Activated T-cell treated with anti-CD3 and anti-CD28 coated beads, Interleukin-2, amount 50 U/mL, for 4 hours (primary cell): ENCODE measurements around the gene FBXW8. TPM values are rescaled to one million over a fixed set of nuclear protein-coding genes. Genes with fewer than 3 reads are reported as not detected.
A peak's percentile ranks its signal among the peaks of the same experiment; 100 is the strongest.

Experiments
- ATAC-seq, 2 donors: fragments of 200-7000 bp; cut with Tn5 transposase; one replicate each; pipeline ENCODE4 v1.10.0; 2021
- DNase-seq: peaks from one replicate; pipeline ENCODE4 v3.0.0-alpha.2; 2020
- H3K27me3 Mint-ChIP-seq: one replicate; pipeline ENCODE4 v1.8.0; 2021; ENCODE audit warnings: low read depth, mixed read lengths
- H3K36me3 Mint-ChIP-seq: one replicate; pipeline ENCODE4 v1.8.0; 2022; ENCODE audit warnings: mixed read lengths; ENCODE audit not compliant: insufficient read depth
- H3K4me1 Mint-ChIP-seq: one replicate; pipeline ENCODE4 v1.8.0; 2021; ENCODE audit warnings: low read depth, mixed read lengths
- H3K4me3 Mint-ChIP-seq: one replicate; pipeline ENCODE4 v1.8.0; 2021; ENCODE audit warnings: mild to moderate bottlenecking, moderate library complexity, mixed read lengths
- H3K9me3 Mint-ChIP-seq: one replicate; pipeline ENCODE4 v1.8.0; 2021; ENCODE audit warnings: mixed read lengths
- total RNA-seq, 3 donors: library from RNA; stranded (reverse); gene quantifications; one replicate each; pipeline ENCODE4 v1.2.1, GENCODE V29; 2021

The FBXW8 gene
- total RNA-seq, result 1 to 10 TPM; 5.6 to 8.3 (median 5.9) TPM

GRCh38 chr12:116910645-116911451, at the start of gene FBXW8:
Gene FBXW8 (plus strand): TSS chr12:116910950. CDS start chr12:116911038, 88 bp downstream.
- peaks cover 30% of the 10 kb centered on the region for H3K4me1 Mint-ChIP-seq
- H3K4me3 Mint-ChIP-seq, result peak within 1 kb of the TSS; percentile 88
- H3K27me3 Mint-ChIP-seq, result peaks cover 6% of the 10 kb centered on the region
- ATAC-seq (peak; percentile 89), DNase-seq (peak; percentile 55)
- peaks cover 5% of the 10 kb centered on the region for H3K36me3 Mint-ChIP-seq
- no peaks in the 10 kb centered on the region for H3K9me3 Mint-ChIP-seq

- no peak for DNase-seq
- ATAC-seq, result peak in 1 of 2 donors; percentile 56
- peaks cover 6% of the 10 kb centered on the region for H3K4me1 Mint-ChIP-seq
Observed at GRCh38 chr12:116861320-116861719, 49.4 kb upstream of the FBXW8 start.

GRCh38 chr12:116862167-116862566, 48.6 kb upstream of the FBXW8 start:
- Mint-ChIP-seq H3K9me3 (no peaks in the 10 kb centered on the region), H3K36me3 (no peaks in the 10 kb centered on the region), H3K4me3 (no peak overlapping the region), H3K4me1 (peaks cover 6% of the 10 kb centered on the region), H3K27me3 (peaks cover 24% of the 10 kb centered on the region)
- DNase-seq, result no peak
- no peak for ATAC-seq

More at GRCh38 chr12:116861320-116861719, 49.4 kb upstream of the FBXW8 start:
- Mint-ChIP-seq H3K27me3 (peaks cover 26% of the 10 kb centered on the region), H3K36me3 (no peaks in the 10 kb centered on the region), H3K4me3 (no peak overlapping the region), H3K9me3 (no peaks in the 10 kb centered on the region)

GRCh38 chr12:116863275-116863767, 47.4 kb upstream of the FBXW8 start:
- ATAC-seq (no peak), DNase-seq (no peak)
- Mint-ChIP-seq H3K9me3 (no peaks in the 10 kb centered on the region), H3K27me3 (peaks cover 14% of the 10 kb centered on the region), H3K4me1 (peaks cover 6% of the 10 kb centered on the region), H3K36me3 (no peaks in the 10 kb centered on the region), H3K4me3 (no peak overlapping the region)

GRCh38 chr12:116864371-116865160, 46.2 kb upstream of the FBXW8 start:
- H3K36me3 Mint-ChIP-seq, result no peaks in the 10 kb centered on the region
- H3K9me3 Mint-ChIP-seq, result no peaks in the 10 kb centered on the region
- H3K27me3 Mint-ChIP-seq, result peaks cover 10% of the 10 kb centered on the region
- H3K4me1 Mint-ChIP-seq, result peaks cover 6% of the 10 kb centered on the region
- ATAC-seq (no peak), DNase-seq (no peak)
- no peak overlapping the region for H3K4me3 Mint-ChIP-seq

- H3K9me3 Mint-ChIP-seq, result no peaks in the 10 kb centered on the region
- H3K36me3 Mint-ChIP-seq, result no peaks in the 10 kb centered on the region
- peaks cover 7% of the 10 kb centered on the region for H3K27me3 Mint-ChIP-seq
- H3K4me1 Mint-ChIP-seq, result no peaks in the 10 kb centered on the region
- no peak for ATAC-seq
- no peak for DNase-seq
- H3K4me3 Mint-ChIP-seq, result no peak overlapping the region
Observed at GRCh38 chr12:116867523-116867922, 43.2 kb upstream of the FBXW8 start.

GRCh38 chr12:116870306-116870705, 40.4 kb upstream of the FBXW8 start:
- peaks cover 19% of the 10 kb centered on the region for H3K27me3 Mint-ChIP-seq
- H3K4me3 Mint-ChIP-seq, result no peak overlapping the region
- H3K4me1 Mint-ChIP-seq, result no peaks in the 10 kb centered on the region
- no peak for DNase-seq
- H3K9me3 Mint-ChIP-seq, result peaks cover 5% of the 10 kb centered on the region
- no peak for ATAC-seq
- no peaks in the 10 kb centered on the region for H3K36me3 Mint-ChIP-seq

GRCh38 chr12:116874324-116874995, 36.3 kb upstream of the FBXW8 start:
- ATAC-seq (no peak), DNase-seq (no peak)
- H3K4me1 Mint-ChIP-seq, result peaks cover 12% of the 10 kb centered on the region
- no peak overlapping the region for H3K4me3 Mint-ChIP-seq
- H3K27me3 Mint-ChIP-seq, result peaks cover 58% of the 10 kb centered on the region
- no peaks in the 10 kb centered on the region for H3K36me3 Mint-ChIP-seq
- H3K9me3 Mint-ChIP-seq, result peaks cover 5% of the 10 kb centered on the region

GRCh38 chr12:116876151-116876869, 34.4 kb upstream of the FBXW8 start:
- DNase-seq (no peak), ATAC-seq (no peak)
- Mint-ChIP-seq H3K9me3 (peaks cover 5% of the 10 kb centered on the region), H3K4me1 (peaks cover 23% of the 10 kb centered on the region), H3K27me3 (peaks cover 70% of the 10 kb centered on the region), H3K36me3 (no peaks in the 10 kb centered on the region), H3K4me3 (no peak overlapping the region)

- Mint-ChIP-seq H3K27me3 (peaks cover 84% of the 10 kb centered on the region), H3K9me3 (peaks cover 5% of the 10 kb centered on the region)
- no peak for DNase-seq
Observed at GRCh38 chr12:116878567-116879508, 31.9 kb upstream of the FBXW8 start.

GRCh38 chr12:116879509-116880212, 31.1 kb upstream of the FBXW8 start:
- ATAC-seq, result no peak
- peaks cover 79% of the 10 kb centered on the region for H3K27me3 Mint-ChIP-seq
- no peak for DNase-seq
- peak overlapping the region; percentile 81 for H3K4me3 Mint-ChIP-seq
- H3K36me3 Mint-ChIP-seq, result no peaks in the 10 kb centered on the region
- H3K4me1 Mint-ChIP-seq, result peaks cover 32% of the 10 kb centered on the region
- peaks cover 3% of the 10 kb centered on the region for H3K9me3 Mint-ChIP-seq

More at GRCh38 chr12:116878567-116879508, 31.9 kb upstream of the FBXW8 start:
- no peak for ATAC-seq
- peak overlapping the region; percentile 68 for H3K4me3 Mint-ChIP-seq
- H3K4me1 Mint-ChIP-seq, result peaks cover 32% of the 10 kb centered on the region
- H3K36me3 Mint-ChIP-seq, result no peaks in the 10 kb centered on the region

GRCh38 chr12:116880213-116880816, 30.4 kb upstream of the FBXW8 start:
- H3K36me3 Mint-ChIP-seq, result no peaks in the 10 kb centered on the region
- peak overlapping the region; percentile 81 for H3K4me3 Mint-ChIP-seq
- ATAC-seq (peak; percentile 4 to 23), DNase-seq (no peak)
- H3K27me3 Mint-ChIP-seq, result peaks cover 75% of the 10 kb centered on the region
- H3K9me3 Mint-ChIP-seq, result no peaks in the 10 kb centered on the region
- peaks cover 32% of the 10 kb centered on the region for H3K4me1 Mint-ChIP-seq
